Activated CD4-positive, alpha-beta memory T cell treated with anti-CD3 and anti-CD28 coated beads, Interleukin-2, amount 10 ng/mL, durations not matched to agents 7 days and 5 days (primary cell): Measurements from ENCODE around the gene GJC2. TPM values are rescaled to one million over a fixed set of nuclear protein-coding genes. Genes with fewer than 3 reads are reported as not detected.
"Not testable (repeated sequence)": the region's sequence is repeated elsewhere in the genome, so short reads cannot be mapped to it uniquely, and the experiment has no call there.

ENCODE experiments used
- CTCF ChIA-PET: fragments of 350-600 bp; sonication (Branson Sonifier 250); formaldehyde crosslinking; loops from one replicate; lab custom pipeline; 2021; ENCODE audit warnings: antibody characterized with exemption, inconsistent platforms; lab: Charles Lee
- POLR2A ChIA-PET: fragments of 350-600 bp; sonication (Branson Sonifier 250); formaldehyde crosslinking; loops from one replicate; lab custom pipeline; 2021; ENCODE audit warnings: antibody characterized with exemption; lab: Charles Lee
- DNase-seq: peaks from one replicate; pipeline ENCODE4 v3.0.0-alpha.2; 2020
- H3K27ac Mint-ChIP-seq: one replicate; pipeline ENCODE4 v1.8.0; 2021; ENCODE audit warnings: mild to moderate bottlenecking, mixed read lengths
- H3K27me3 Mint-ChIP-seq: one replicate; pipeline ENCODE4 v1.8.0; 2021; ENCODE audit warnings: mixed read lengths
- H3K36me3 Mint-ChIP-seq: one replicate; pipeline ENCODE4 v1.8.0; 2021; ENCODE audit warnings: low read depth, mixed read lengths
- H3K4me1 Mint-ChIP-seq: one replicate; pipeline ENCODE4 v1.8.0; 2021; ENCODE audit warnings: mixed read lengths
- H3K4me3 Mint-ChIP-seq: one replicate; pipeline ENCODE4 v1.8.0; 2021; ENCODE audit warnings: mild to moderate bottlenecking, mixed read lengths
- H3K9me3 Mint-ChIP-seq: one replicate; pipeline ENCODE4 v1.8.0; 2021; ENCODE audit warnings: mixed read lengths
- total RNA-seq, 2 experiments: library from RNA; stranded (reverse); gene quantifications; one replicate each; pipeline ENCODE4 v1.2.3, GENCODE V29; 2021

Gene GJC2
- total RNA-seq, 2 experiments from 2014 or later, result 0.38 to 0.55 TPM

DNA sequence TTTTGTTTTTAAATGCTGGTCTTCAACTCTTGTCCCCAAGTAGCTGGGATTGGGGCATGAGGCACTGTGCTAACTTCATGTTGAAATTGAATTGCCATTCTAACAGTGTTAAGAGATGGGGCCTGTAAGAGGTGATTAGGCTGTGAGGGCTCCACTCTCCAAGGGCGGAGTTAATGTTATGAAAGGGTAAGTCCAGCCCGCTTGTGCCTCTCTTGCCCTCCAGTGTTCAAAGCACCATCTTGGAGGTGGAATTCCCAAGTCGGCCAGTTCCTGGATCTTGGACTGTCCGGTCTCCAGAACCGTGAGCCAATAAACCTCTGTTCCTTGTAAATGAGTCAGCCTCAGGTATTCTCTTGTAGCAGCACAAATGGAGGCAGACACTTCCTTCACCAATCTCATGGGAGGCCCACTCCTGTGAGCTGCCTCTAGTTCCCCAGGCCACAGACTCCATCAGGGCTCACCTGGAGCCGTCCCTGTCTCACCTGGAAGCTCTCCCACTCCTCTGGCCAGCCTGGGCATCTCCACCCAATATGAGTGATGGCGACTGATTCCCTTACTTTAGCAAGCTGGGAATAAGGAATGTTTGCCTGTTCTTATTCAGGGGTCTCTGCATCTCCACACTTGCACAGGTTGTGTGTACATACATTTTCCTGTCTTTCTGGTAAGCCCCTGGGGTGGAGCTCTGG, 31.4 kb downstream of the GJC2 start:
- Mint-ChIP-seq H3K36me3 (no peaks in the 10 kb centered on the region), H3K4me3 (no peak overlapping the region), H3K27me3 (no peaks in the 10 kb centered on the region), H3K9me3 (no peaks in the 10 kb centered on the region), H3K4me1 (peaks cover 12% of the 10 kb centered on the region), H3K27ac (no peak overlapping the region)
- no peak for DNase-seq
- ChIA-PET POLR2A (interaction anchor here (1.0 to 1.2 kb wide), 2 partner anchors 16 to 26 kb away, joined by 3 to 4 read pairs; partner anchors contain the start of gene IBA57), CTCF (interaction anchor here (0.6 to 1.3 kb wide), 7 partner anchors 8 to 169 kb away, joined by 3 to 6 read pairs (median 3); no protein-coding TSS in a partner anchor)

DNA sequence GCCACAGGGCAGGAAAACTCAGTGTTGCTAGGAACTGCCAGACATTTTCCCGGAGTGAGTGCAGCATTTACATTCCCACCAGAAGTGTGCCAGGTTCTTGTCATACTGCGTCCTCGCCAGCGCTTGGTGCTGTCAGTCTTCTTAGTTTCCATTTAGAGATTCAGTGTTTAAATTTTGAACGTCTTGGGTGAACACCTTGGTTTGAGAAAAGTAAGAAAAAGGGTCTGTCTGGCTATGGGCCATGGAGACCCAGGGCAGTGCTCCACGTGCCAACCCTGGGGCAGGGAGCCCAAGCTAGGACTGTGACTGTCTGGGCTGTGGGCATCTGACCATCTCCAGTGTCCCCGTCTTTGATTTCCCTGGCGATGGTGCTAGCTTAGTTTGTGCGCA, 31.9 kb downstream of the GJC2 start:
- POLR2A ChIA-PET, result interaction anchor here (1.2 kb wide), 1 partner anchor 25 kb away, joined by 4 read pairs; no protein-coding TSS in a partner anchor
- Mint-ChIP-seq H3K9me3 (no peaks in the 10 kb centered on the region), H3K4me1 (peaks cover 17% of the 10 kb centered on the region), H3K4me3 (no peak overlapping the region), H3K27ac (no peak overlapping the region), H3K27me3 (no peaks in the 10 kb centered on the region), H3K36me3 (no peaks in the 10 kb centered on the region)
- CTCF ChIA-PET, result interaction anchor here (1.3 kb wide), 1 partner anchor 32 kb away, joined by 3 read pairs; no protein-coding TSS in a partner anchor
- DNase-seq, result no peak

DNA sequence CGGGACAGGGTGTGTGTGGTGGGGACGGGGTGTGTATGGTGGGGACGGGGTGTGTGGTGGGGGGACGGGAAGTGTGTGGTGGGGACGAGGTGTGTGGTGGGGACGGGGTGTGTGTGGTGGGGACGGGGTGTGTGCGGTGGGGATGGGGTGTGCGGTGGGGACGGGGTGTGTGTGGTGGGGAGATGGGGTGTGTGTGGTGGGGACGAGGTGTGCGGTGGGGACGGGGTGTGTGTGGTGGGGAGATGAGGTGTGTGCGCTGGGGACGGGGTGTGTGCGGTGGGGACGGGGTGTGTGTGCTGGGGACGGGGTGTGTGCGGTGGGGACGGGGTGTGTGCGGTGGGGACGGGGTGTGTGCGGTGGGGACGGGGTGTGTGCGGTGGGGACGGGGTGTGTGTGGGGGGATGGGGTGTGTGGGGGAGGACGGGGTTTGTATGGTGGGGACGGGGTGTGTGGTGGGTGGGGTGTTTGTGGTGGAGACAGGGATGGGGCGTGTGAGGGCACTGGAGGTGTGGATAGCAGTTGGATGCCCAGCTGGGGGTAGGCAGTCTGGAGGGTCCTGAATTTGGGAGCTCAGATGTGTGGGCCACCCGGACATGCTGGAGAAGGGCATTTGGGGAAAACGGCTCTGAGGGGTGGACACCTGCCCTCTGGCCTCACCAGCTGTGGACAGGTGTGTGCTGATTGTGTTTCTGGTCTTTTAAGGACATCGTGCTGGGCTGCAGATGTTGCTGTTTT, 32.7 kb downstream of the GJC2 start:
- Mint-ChIP-seq H3K4me1 (peaks cover 17% of the 10 kb centered on the region), H3K36me3 (no peaks in the 10 kb centered on the region), H3K4me3 (no peak overlapping the region), H3K27ac (no peak overlapping the region), H3K9me3 (no peaks in the 10 kb centered on the region), H3K27me3 (no peaks in the 10 kb centered on the region)
- ChIA-PET POLR2A (no interaction called here), CTCF (no interaction called here)
- DNase-seq, result no peak

DNA sequence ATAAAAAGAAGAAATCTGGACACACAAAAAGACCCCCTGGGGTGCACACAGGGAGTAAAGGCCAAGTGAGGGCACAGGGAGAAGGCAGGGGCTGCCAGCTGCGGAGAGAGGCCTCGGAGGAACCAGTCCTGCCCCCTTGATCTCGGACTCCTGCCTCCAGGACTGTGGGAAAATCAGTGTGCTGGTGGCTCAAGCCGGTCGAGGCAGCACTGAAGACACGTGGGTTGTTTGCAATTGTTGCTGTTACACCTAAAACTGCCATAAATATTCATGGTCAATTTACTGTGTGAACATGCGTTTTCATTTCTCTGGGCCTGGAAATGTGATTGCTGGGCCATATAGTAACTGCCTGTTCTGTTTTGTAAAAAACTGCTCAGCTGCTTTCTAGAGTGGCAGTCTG, 34.4 kb downstream of the GJC2 start:
- H3K36me3 Mint-ChIP-seq, result no peaks in the 10 kb centered on the region
- H3K27ac Mint-ChIP-seq, result no peak overlapping the region
- no peak overlapping the region for H3K4me3 Mint-ChIP-seq
- H3K9me3 Mint-ChIP-seq, result peaks cover 4% of the 10 kb centered on the region
- no peaks in the 10 kb centered on the region for H3K27me3 Mint-ChIP-seq
- ChIA-PET CTCF (no interaction called here), POLR2A (no interaction called here)
- no peak for DNase-seq
- peaks cover 17% of the 10 kb centered on the region for H3K4me1 Mint-ChIP-seq

DNA sequence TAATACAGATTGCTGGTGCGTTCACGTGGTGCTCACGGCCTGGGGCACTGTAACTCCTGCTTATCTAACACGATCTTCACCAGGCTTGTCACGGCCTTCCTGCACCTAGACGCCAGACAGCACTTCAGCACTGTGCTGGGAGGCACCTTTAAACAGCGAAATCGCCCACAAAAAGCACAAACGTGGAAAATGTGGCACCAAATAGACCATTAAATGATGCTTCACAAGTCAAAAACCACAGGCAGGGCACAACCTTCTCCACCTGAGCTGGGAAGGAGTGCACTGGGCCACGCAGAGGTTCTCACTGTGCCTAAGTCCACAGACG, 35.9 kb downstream of the GJC2 start:
- Mint-ChIP-seq H3K9me3 (peaks cover 4% of the 10 kb centered on the region), H3K27me3 (no peaks in the 10 kb centered on the region), H3K27ac (no peak overlapping the region), H3K36me3 (no peaks in the 10 kb centered on the region), H3K4me1 (peaks cover 15% of the 10 kb centered on the region), H3K4me3 (no peak overlapping the region)
- ChIA-PET CTCF (interaction anchor here (1.3 kb wide), 1 partner anchor 9 kb away, joined by 3 read pairs; no protein-coding TSS in a partner anchor), POLR2A (no interaction called here)
- peak; percentile 64 for DNase-seq

DNA sequence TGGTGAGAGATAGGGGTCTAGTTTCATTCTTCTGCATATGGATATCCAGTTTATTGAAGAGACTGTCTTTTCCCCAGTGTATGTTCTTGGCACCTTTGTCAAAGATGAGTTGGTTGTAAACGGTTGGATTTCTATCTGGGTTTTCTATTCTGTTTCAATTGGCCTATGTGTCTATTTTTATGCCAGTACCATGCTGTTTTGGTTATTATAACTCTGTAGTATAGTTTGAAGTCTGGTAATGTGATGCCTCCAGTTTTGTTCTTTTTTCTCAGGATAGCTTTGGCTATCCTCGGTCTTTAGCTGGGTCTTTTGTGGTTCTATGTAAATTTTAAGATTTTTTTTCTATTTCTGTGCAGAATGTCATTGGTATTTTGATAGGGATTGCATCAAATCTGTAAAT, 38.5 kb downstream of the GJC2 start:
- POLR2A ChIA-PET, H3K4me3 Mint-ChIP-seq, H3K36me3 Mint-ChIP-seq, H3K27me3 Mint-ChIP-seq, DNase-seq, H3K9me3 Mint-ChIP-seq, H3K27ac Mint-ChIP-seq: not testable (repeated sequence)
- H3K4me1 Mint-ChIP-seq, result peaks cover 15% of the 10 kb centered on the region
- CTCF ChIA-PET, result interaction anchor here (1.0 to 1.4 kb wide), 2 partner anchors 11 to 15 kb away, joined by 3 to 6 read pairs; no protein-coding TSS in a partner anchor

DNA sequence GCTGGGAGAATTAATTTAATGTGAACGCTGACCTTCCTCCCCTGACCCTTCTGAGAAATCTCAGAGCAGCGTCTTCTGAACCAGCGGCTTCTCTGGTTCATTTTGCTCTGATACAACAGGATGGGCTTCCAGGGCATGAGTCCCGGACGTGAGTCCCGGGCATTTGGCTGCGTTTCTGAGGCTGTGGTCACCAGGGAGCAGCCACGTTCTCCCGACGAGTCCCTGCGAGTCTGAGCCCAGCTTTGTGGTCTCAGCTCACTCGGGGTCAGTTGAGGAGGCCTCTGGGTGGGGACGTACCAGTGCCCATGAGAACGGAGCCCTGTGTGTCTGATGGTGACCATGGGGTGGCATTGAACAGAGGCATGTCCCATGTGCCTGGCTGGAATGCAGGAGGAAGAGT, 40.5 kb downstream of the GJC2 start:
- Mint-ChIP-seq H3K9me3 (peaks cover 4% of the 10 kb centered on the region), H3K4me1 (peaks cover 15% of the 10 kb centered on the region), H3K27me3 (no peaks in the 10 kb centered on the region), H3K36me3 (no peaks in the 10 kb centered on the region), H3K27ac (no peak overlapping the region), H3K4me3 (no peak overlapping the region)
- POLR2A ChIA-PET, result no interaction called here
- CTCF ChIA-PET, result no interaction called here
- no peak for DNase-seq

DNA sequence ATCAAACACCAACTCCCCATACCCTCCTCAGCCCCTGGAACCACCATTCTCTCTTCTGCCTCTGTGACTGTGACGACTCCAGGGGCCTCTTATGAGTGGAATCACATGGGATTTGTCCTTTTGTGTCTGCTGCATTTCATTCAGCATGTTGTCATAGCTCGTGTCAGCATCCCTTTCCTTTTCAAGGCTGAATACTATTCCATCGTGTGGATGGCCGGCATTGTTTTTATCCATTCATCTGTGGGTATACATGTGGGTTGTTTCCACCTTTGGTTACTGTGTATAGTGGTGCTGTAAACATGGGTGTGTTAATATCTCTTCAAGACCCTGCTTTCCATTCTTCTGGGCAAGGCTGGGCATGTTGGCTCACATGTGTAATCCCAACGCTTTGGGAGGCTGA, 41.0 kb downstream of the GJC2 start:
- H3K27ac Mint-ChIP-seq, result no peak overlapping the region
- POLR2A ChIA-PET, result no interaction called here
- peaks cover 4% of the 10 kb centered on the region for H3K9me3 Mint-ChIP-seq
- no peaks in the 10 kb centered on the region for H3K27me3 Mint-ChIP-seq
- peaks cover 9% of the 10 kb centered on the region for H3K4me1 Mint-ChIP-seq
- CTCF ChIA-PET, result no interaction called here
- H3K4me3 Mint-ChIP-seq, result no peak overlapping the region
- no peaks in the 10 kb centered on the region for H3K36me3 Mint-ChIP-seq
- no peak for DNase-seq

DNA sequence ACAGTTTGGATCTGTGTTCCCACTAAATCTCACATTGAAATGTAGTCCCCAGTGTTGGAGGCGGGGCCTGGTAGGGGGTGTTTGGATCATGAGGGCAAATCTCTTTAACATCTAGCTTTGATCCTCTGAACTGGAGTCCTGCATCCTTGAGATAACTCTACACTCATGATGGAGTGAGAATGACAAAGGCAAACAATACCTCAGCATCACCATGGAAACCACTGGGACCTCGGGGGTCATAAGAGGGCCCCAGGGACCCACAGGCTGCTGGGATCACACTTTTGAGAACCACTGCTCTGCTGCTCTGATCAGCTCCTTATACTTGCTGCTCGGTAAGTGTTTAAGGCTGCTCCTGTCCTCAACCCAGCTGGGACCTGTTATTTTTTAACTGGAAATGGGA, 44.7 kb downstream of the GJC2 start:
- Mint-ChIP-seq H3K4me3 (no peak overlapping the region), H3K27me3 (no peaks in the 10 kb centered on the region), H3K36me3 (peaks cover 5% of the 10 kb centered on the region), H3K4me1 (no peaks in the 10 kb centered on the region), H3K27ac (no peak overlapping the region), H3K9me3 (peaks cover 8% of the 10 kb centered on the region)
- ChIA-PET POLR2A (interaction anchor here (1.0 kb wide), 1 partner anchor 10 kb away, joined by 3 read pairs; no protein-coding TSS in a partner anchor), CTCF (no interaction called here)
- DNase-seq, result no peak

DNA sequence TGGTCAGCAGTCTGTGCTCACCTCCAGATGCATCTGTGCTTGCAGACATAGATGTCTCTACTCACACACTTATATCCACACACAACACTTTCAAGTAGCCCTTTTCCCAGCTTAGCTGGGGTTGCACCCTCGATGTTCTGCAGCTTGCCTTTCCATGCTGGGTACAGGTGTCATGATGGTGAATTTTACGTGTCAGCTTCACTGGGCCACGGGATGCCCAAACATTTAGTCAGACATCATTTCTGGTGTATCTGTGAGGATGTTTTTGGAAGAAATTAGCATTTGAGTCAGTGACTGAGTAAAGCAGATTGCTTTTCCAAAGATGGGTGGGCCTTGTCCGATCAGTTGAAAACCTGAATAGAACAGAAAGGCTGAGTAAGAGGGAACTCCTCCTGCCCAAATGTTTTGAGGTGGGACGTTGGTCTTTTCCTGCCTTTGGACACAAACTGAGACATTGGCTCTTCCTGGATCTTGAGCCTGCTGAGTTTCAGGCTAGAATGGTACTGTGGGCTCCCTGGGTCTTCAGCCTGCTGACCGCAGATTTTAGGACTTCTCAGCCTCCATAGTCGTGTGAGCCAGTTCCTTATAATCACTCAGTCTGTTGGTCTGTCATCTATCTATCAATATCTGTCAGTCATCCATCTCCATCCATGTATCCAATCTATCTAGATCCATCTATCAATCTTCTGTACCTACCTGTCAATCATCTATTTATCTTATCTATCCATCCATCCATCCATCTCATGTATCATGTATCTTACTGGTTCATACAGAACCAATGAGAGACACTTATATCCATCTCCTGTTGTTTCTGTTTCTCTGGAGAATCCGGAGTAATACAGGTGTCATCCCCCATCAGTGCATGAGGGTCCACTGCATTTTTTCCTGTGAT, 45.4 kb downstream of the GJC2 start:
- no peak overlapping the region for H3K27ac Mint-ChIP-seq
- CTCF ChIA-PET, result no interaction called here
- H3K4me1 Mint-ChIP-seq, result no peaks in the 10 kb centered on the region
- peaks cover 8% of the 10 kb centered on the region for H3K36me3 Mint-ChIP-seq
- no peaks in the 10 kb centered on the region for H3K27me3 Mint-ChIP-seq
- H3K4me3 Mint-ChIP-seq, result no peak overlapping the region
- POLR2A ChIA-PET, result interaction anchor here (1.0 kb wide), 1 partner anchor 9 kb away, joined by 3 read pairs; no protein-coding TSS in a partner anchor
- peaks cover 13% of the 10 kb centered on the region for H3K9me3 Mint-ChIP-seq
- DNase-seq, result no peak

DNA sequence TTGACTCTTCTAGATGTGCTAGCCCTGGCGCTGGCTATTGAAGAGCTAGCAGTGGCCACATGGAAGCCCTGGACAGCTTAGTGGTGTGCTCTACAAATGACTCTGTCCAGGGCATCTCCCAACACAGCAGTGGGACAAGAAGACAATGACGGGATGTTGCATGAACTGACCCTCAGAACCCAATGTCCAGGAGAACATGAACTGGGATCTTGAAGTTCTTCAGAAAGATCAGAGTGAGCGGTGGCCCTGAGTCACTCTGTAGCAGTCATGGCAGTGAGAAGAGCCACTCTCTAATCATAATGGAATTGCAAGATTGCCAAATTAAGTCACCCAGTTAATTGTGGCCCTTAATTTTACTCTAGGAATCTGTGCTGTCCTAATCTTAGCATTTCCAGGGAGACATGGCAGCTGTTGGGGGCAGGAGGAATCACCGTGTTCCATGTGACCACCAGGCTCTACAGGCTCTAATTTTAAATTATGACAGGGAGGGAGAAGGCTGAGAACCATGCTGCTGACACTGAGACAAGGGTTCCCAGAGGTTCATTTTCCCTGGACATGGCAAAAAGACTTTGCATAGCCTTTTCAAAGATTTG, 47.9 kb downstream of the GJC2 start:
- CTCF ChIA-PET, result no interaction called here
- Mint-ChIP-seq H3K27ac (no peak overlapping the region), H3K27me3 (no peaks in the 10 kb centered on the region), H3K4me1 (no peaks in the 10 kb centered on the region), H3K9me3 (peaks cover 17% of the 10 kb centered on the region), H3K4me3 (no peak overlapping the region), H3K36me3 (peaks cover 8% of the 10 kb centered on the region)
- no peak for DNase-seq
- POLR2A ChIA-PET, result no interaction called here

DNA sequence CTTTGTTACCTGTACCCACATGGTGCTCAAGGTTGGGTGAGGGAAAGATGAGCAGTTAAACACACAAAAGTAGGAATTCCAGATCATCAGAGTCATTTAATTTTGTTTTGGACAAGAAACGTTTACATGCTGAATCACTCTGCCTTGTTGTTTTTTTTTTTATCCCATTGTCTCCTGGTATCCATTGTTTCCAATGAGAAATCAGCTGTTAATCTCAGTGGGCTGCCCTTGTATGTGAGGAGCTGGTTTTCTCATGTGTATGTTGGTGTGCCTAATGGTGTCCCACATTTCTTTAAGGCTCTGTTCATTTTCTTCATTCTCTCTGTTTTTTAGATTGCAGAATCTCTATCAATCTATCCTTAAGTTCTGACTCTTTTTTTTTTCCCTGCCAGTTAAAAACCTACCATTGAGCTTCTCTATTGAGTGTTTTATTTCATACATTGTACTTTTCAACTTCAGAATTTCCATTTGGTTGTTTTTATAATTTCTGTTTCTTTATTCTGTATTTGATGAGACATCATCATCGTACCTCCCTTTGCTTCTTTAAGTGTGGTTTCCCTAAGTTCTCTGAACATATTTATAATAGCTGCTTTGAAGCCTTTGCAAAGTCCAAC, 49.4 kb downstream of the GJC2 start:
- Mint-ChIP-seq H3K27me3 (no peaks in the 10 kb centered on the region), H3K9me3 (peaks cover 17% of the 10 kb centered on the region), H3K36me3 (peaks cover 8% of the 10 kb centered on the region), H3K4me3 (no peak overlapping the region), H3K27ac (no peak overlapping the region), H3K4me1 (no peaks in the 10 kb centered on the region)
- DNase-seq, result no peak
- CTCF ChIA-PET, result interaction anchor here (1.7 kb wide), 1 partner anchor 10 kb away, joined by 6 read pairs; no protein-coding TSS in a partner anchor
- POLR2A ChIA-PET, result no interaction called here
